ENCODE results near the gene KHSRP.

KHSRP gene

GRCh38 chr19:6424195-6424938 lies at the start of gene KHSRP:
TSS of gene KHSRP (minus strand) at chr19:6424811. CDS start at chr19:6424701, 110 bp downstream.
- Histone ChIP-seq H3K9ac (ENCODE audit: low read depth, low read length) (peak within 1 kb of the TSS; percentile 95), H3K4me3 (ENCODE audit: low read length) (peak within 1 kb of the TSS; percentile 100), H3K4me1 (ENCODE audit: insufficient read depth, low read length) (0 out of 2 replicates have a peak, but pooled peaks cover 2% of the 10 kb centered on the region), H3K27me3 (ENCODE audit: insufficient read depth, low read length) (peaks cover 3% of the 10 kb centered on the region), H3K36me3 (ENCODE audit: insufficient read depth, low read depth, low read length) (peaks cover 40% of the 10 kb centered on the region), H3K27ac (ENCODE audit: low read length) (peak within 1 kb of the TSS; percentile 1), H3K9me3 (ENCODE audit: insufficient read depth, low read depth, low read length) (peaks cover 6% of the 10 kb centered on the region; the same call in 1 of the 2 replicates)

GRCh38 chr19:6473647-6474046 lies 49.0 kb upstream of the KHSRP start:
- no peaks in the 10 kb centered on the region for H3K36me3 ChIP-seq (ENCODE audit: insufficient read depth, low read depth, low read length)
- no peaks in the 10 kb centered on the region; the same call in 1 of the 2 replicates for H3K4me1 ChIP-seq (ENCODE audit: insufficient read depth, low read length)

GRCh38 chr19:6472713-6473112 lies 48.1 kb upstream of the KHSRP start:
- Histone ChIP-seq H3K9me3 (ENCODE audit: insufficient read depth, low read depth, low read length) (no peaks in the 10 kb centered on the region), H3K4me3 (ENCODE audit: low read length) (no peak overlapping the region), H3K4me1 (ENCODE audit: insufficient read depth, low read length) (no peaks in the 10 kb centered on the region; the same call in 1 of the 2 replicates), H3K36me3 (ENCODE audit: insufficient read depth, low read depth, low read length) (no peaks in the 10 kb centered on the region), H3K27ac (ENCODE audit: low read length) (no peak overlapping the region), H3K27me3 (ENCODE audit: insufficient read depth, low read length) (peaks cover 29% of the 10 kb centered on the region), H3K9ac (ENCODE audit: low read depth, low read length) (no peak overlapping the region)

More at GRCh38 chr19:6473647-6474046, 49.0 kb upstream of the KHSRP start:
- Histone ChIP-seq H3K27me3 (ENCODE audit: insufficient read depth, low read length) (peaks cover 29% of the 10 kb centered on the region), H3K9me3 (ENCODE audit: insufficient read depth, low read depth, low read length) (no peaks in the 10 kb centered on the region), H3K9ac (ENCODE audit: low read depth, low read length) (no peak overlapping the region), H3K27ac (ENCODE audit: low read length) (no peak overlapping the region), H3K4me3 (ENCODE audit: low read length) (no peak overlapping the region)

GRCh38 chr19:6471076-6471475 lies 46.5 kb upstream of the KHSRP start:
- H3K36me3 ChIP-seq (ENCODE audit: insufficient read depth, low read depth, low read length), result no peaks in the 10 kb centered on the region

GRCh38 chr19:6470173-6470572 lies 45.6 kb upstream of the KHSRP start:
- H3K36me3 ChIP-seq (ENCODE audit: insufficient read depth, low read depth, low read length), result no peaks in the 10 kb centered on the region
- H3K4me3 ChIP-seq (ENCODE audit: low read length), result no peak overlapping the region
- H3K9me3 ChIP-seq (ENCODE audit: insufficient read depth, low read depth, low read length), result no peaks in the 10 kb centered on the region
- no peak overlapping the region for H3K9ac ChIP-seq (ENCODE audit: low read depth, low read length)
- no peak overlapping the region for H3K27ac ChIP-seq (ENCODE audit: low read length)
- H3K4me1 ChIP-seq (ENCODE audit: insufficient read depth, low read length), result peaks cover 2% of the 10 kb centered on the region; the same call in 1 of the 2 replicates
- peaks cover 19% of the 10 kb centered on the region for H3K27me3 ChIP-seq (ENCODE audit: insufficient read depth, low read length)

More at GRCh38 chr19:6471076-6471475, 46.5 kb upstream of the KHSRP start:
- Histone ChIP-seq H3K27ac (ENCODE audit: low read length) (no peak overlapping the region), H3K9ac (ENCODE audit: low read depth, low read length) (no peak overlapping the region), H3K27me3 (ENCODE audit: insufficient read depth, low read length) (peaks cover 22% of the 10 kb centered on the region), H3K4me3 (ENCODE audit: low read length) (no peak overlapping the region), H3K4me1 (ENCODE audit: insufficient read depth, low read length) (no peaks in the 10 kb centered on the region; the same call in 1 of the 2 replicates), H3K9me3 (ENCODE audit: insufficient read depth, low read depth, low read length) (no peaks in the 10 kb centered on the region)

GRCh38 chr19:6467384-6467783 lies 42.8 kb upstream of the KHSRP start:
- no peaks in the 10 kb centered on the region for H3K36me3 ChIP-seq (ENCODE audit: insufficient read depth, low read depth, low read length)
- peaks cover 28% of the 10 kb centered on the region for H3K27me3 ChIP-seq (ENCODE audit: insufficient read depth, low read length)
- H3K27ac ChIP-seq (ENCODE audit: low read length), result no peak overlapping the region
- H3K4me1 ChIP-seq (ENCODE audit: insufficient read depth, low read length), result peaks cover 6% of the 10 kb centered on the region; the same call in 1 of the 2 replicates
- no peak overlapping the region for H3K4me3 ChIP-seq (ENCODE audit: low read length)
- H3K9ac ChIP-seq (ENCODE audit: low read depth, low read length), result no peak overlapping the region
- no peaks in the 10 kb centered on the region for H3K9me3 ChIP-seq (ENCODE audit: insufficient read depth, low read depth, low read length)

GRCh38 chr19:6466526-6467248 lies 42.1 kb upstream of the KHSRP start:
- Histone ChIP-seq H3K27ac (ENCODE audit: low read length) (no peak overlapping the region), H3K36me3 (ENCODE audit: insufficient read depth, low read depth, low read length) (no peaks in the 10 kb centered on the region), H3K9ac (ENCODE audit: low read depth, low read length) (no peak overlapping the region), H3K4me1 (ENCODE audit: insufficient read depth, low read length) (peaks cover 6% of the 10 kb centered on the region; the same call in 1 of the 2 replicates), H3K9me3 (ENCODE audit: insufficient read depth, low read depth, low read length) (no peaks in the 10 kb centered on the region), H3K27me3 (ENCODE audit: insufficient read depth, low read length) (peaks cover 33% of the 10 kb centered on the region), H3K4me3 (ENCODE audit: low read length) (no peak overlapping the region)

- Histone ChIP-seq H3K4me3 (ENCODE audit: low read length) (no peak overlapping the region), H3K27me3 (ENCODE audit: insufficient read depth, low read length) (peaks cover 33% of the 10 kb centered on the region), H3K27ac (ENCODE audit: low read length) (no peak overlapping the region), H3K4me1 (ENCODE audit: insufficient read depth, low read length) (peaks cover 6% of the 10 kb centered on the region; the same call in 1 of the 2 replicates), H3K36me3 (ENCODE audit: insufficient read depth, low read depth, low read length) (no peaks in the 10 kb centered on the region), H3K9me3 (ENCODE audit: insufficient read depth, low read depth, low read length) (no peaks in the 10 kb centered on the region), H3K9ac (ENCODE audit: low read depth, low read length) (no peak overlapping the region)
These were observed 41.1 kb upstream of the KHSRP start for GRCh38 chr19:6465663-6466062.

- Histone ChIP-seq H3K4me3 (ENCODE audit: low read length) (peak overlapping the region; percentile 79), H3K4me1 (ENCODE audit: insufficient read depth, low read length) (peaks cover 6% of the 10 kb centered on the region; the same call in 1 of the 2 replicates), H3K9ac (ENCODE audit: low read depth, low read length) (peak overlapping the region; percentile 74; the same call in 1 of the 2 replicates), H3K36me3 (ENCODE audit: insufficient read depth, low read depth, low read length) (no peaks in the 10 kb centered on the region), H3K27me3 (ENCODE audit: insufficient read depth, low read length) (peaks cover 33% of the 10 kb centered on the region), H3K27ac (ENCODE audit: low read length) (no peak overlapping the region), H3K9me3 (ENCODE audit: insufficient read depth, low read depth, low read length) (no peaks in the 10 kb centered on the region)
These were observed 40.4 kb upstream of the KHSRP start for GRCh38 chr19:6465006-6465405.

- Histone ChIP-seq H3K4me1 (ENCODE audit: insufficient read depth, low read length) (peaks cover 6% of the 10 kb centered on the region; the same call in 1 of the 2 replicates), H3K27ac (ENCODE audit: low read length) (no peak within 1 kb of the TSS), H3K4me3 (ENCODE audit: low read length) (peak within 1 kb of the TSS; percentile 79), H3K9me3 (ENCODE audit: insufficient read depth, low read depth, low read length) (no peaks in the 10 kb centered on the region), H3K9ac (ENCODE audit: low read depth, low read length) (peak within 1 kb of the TSS; percentile 74; the same call in 1 of the 2 replicates), H3K36me3 (ENCODE audit: insufficient read depth, low read depth, low read length) (no peaks in the 10 kb centered on the region), H3K27me3 (ENCODE audit: insufficient read depth, low read length) (peaks cover 33% of the 10 kb centered on the region)
These were observed 39.7 kb upstream of the KHSRP start, which contains the start of gene CRB3 for GRCh38 chr19:6464070-6464873. TSS of gene CRB3 (plus strand) at chr19:6464271. CDS start at chr19:6464702, 431 bp downstream.
